GM10266 (cell line): ENCODE data around the gene LTF.

ENCODE experiments used
- DNase-seq: peaks from one replicate; pipeline ENCODE4 v3.0.0; 2012; ENCODE audit errors: extremely low spot score
- CTCF ChIP-seq: IDR thresholded peaks from 2 replicates; pipeline ENCODE4 v1.5.1; 2012; ENCODE audit warnings: mild to moderate bottlenecking, low read depth; ENCODE audit not compliant: control insufficient read depth, insufficient read depth; ENCODE audit errors: missing control alignments

LTF gene

GRCh38 chr3:46504789-46505188 is 40.1 kb upstream of the LTF start:
- TF ChIP-seq CTCF: no peak
- no peak for DNase-seq

DNA sequence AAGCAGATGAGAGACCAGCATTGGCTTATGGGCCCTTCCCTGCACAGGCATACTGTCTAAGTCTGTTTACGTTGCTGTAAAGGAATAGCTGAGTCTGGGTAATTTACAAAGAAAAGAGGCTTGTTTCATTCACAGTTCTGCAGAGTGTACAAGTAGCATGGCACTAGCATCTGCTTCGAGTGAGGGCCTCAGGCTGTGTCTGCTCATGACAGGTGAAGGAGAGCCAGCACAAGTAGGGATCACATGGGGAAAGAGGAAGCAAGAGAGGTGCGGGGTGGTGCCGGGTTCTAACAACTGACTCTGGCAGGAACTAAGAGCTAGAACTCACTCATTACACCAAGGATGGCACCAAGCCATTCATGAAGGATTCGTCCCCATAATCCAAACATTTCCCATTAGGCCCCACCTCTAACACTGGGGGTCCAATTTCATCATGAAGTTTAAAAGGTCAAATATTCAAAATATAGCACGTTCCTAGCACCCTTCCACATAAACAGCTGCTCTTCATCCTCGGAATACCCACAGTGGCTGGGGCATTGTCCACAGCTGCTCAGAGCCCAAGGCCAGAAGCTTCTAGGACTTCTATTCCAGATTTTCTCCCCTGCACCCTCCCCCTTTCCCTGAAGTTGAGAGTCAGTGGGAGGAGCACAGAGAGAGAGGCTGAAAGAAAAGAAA is 38.6 kb upstream of the LTF start:
- DNase-seq: no peak
- no peak for TF ChIP-seq CTCF

DNA sequence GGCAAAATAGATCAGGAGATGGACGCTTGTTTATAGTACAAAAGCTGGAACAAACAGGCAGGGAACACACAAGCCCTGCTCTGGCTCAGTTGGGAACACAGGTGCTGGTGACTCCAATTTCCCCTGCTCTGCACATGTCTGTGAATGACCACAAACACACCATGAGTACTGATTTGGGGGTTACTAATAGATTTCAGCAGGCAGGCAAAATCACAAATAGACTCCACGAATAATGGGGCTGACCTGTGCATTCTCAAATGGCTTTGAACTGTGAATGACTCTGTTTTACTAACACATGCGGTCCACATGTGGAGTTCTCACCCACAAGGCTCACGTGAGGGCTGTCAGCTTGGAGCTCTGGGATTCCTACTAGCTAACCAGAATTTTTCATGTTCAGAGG is 37.0 kb upstream of the LTF start:
- no peak for TF ChIP-seq CTCF
- no peak for DNase-seq

DNA sequence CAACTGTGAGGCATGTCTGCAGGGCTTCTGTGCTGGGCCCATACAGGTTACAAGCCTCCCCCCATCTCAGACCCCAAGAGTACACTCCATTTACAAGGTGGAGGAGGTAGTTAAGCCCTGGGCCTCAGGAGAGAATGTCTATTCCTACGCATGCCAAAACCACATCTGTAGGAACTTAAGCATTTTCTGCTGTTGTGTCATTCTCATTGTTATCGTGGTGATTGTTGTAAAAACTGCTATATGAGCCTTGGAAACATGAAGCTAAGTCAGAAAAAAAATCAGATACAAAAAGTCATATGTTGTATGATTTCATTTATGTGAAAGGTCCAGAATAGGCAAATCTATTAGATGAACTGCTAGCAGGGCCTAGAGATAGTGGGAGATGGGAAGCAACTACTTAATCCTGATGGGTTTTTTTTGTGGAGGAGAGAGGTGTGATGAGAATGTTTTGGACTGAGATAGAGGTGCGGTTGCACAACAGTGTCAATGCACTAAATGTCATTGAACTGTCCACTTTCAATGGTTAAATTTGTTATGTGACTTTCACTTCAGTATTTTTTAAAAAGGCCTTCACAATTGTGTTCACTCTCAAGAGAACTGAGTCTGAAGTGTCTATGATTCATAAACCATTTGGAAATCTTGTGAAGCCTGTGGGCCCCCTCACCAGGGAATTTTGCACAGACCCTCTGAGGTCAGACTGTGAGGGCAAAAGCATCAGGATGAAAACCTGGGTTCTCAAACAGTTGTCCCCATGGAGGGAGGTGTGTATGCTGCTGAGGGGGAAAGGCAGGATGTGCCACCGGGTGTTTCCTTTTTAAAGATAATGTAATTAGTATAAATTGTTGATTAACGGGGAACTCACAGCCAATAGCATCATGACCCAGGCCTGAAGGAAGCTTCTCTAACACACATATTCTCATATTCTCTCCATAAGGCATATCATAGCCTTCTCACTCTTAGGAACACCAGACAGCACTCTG is 36.2 kb upstream of the LTF start:
- no peak for TF ChIP-seq CTCF
- no peak for DNase-seq

GRCh38 chr3:46498916-46499519 is 34.3 kb upstream of the LTF start:
- no peak for TF ChIP-seq CTCF
- no peak for DNase-seq

DNA sequence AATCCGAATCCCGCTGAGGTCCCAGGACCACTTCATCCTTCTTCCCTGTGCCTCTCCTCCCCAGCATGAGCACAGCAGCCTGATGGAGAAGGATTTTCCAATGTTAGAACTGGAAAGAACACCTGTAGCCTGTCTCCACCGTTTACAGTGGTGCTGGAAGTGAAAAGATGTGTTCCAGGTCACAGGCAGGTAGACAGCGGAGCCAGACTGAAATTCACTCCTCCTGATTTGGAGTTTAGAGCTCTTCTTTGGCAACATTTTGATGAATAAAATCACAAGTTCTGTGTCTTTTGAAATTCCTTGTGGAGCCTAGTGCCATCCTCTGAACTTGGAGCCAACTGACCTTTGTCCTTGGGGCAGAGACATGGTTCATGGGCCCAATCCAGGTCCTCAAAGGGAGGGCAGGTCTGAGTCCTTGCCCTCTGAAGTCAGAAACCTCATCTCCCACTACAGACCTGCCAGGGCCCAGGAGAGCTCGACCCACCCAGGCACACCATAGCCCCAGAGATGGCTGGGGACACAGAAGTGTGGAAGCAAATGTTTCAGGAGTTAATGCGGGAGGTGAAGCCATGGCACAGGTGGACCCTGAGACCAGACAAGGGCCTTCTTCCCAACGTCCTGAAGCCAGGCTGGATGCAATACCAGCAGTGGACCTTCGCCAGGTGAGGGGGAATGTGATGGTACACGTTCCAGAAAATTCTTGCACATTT is 33.0 kb upstream of the LTF start, which contains the start of gene RTP3:
Gene RTP3, plus strand, starts transcription at position 421 of the 710 bp plus-strand sequence. Its CDS starts 87 bp downstream, at position 508.
- TF ChIP-seq CTCF: no peak

More for the DNA sequence above, 33.0 kb upstream of the LTF start, which contains the start of gene RTP3:
- no peak for DNase-seq
